Peyer's patch (tissue), 4 donors: Measurements from ENCODE around the gene MTHFSD. TPM values are rescaled to one million over a fixed set of nuclear protein-coding genes. Genes with fewer than 3 reads are reported as not detected.

Experiments
- DNase-seq, 3 donors: peaks; one replicate each; pipeline ENCODE4 v3.0.0-alpha.2; 2017 to 2019
- H3K27ac ChIP-seq, 4 donors: fragments of 200-600 bp; sonication (generic); one replicate each; pipeline ENCODE4 v1.5.1; 2016 to 2019
- H3K27me3 ChIP-seq, 2 donors: fragments of 200-600 bp; sonication (generic); one replicate each; pipeline ENCODE4 v1.5.1; 2019
- H3K36me3 ChIP-seq, 3 donors: fragments of 200-600 bp; sonication (generic); one replicate each; pipeline ENCODE4 v1.5.1; 2016 to 2019
- H3K4me1 ChIP-seq, 4 donors: fragments of 200-600 bp; sonication (generic); one replicate each; pipeline ENCODE4 v1.5.1; 2016 to 2019
- H3K4me3 ChIP-seq, 4 donors: fragments of 200-600 bp; sonication (generic); 1 replicate in 3 of 4; 2 replicates in 1 of 4; pipeline ENCODE4 v1.5.1; 2016 to 2019; ENCODE audit warnings: mild to moderate bottlenecking in 1 of 4
- H3K9me3 ChIP-seq, 4 donors: fragments of 200-600 bp; sonication (generic); one replicate each; pipeline ENCODE4 v1.5.1; 2016 to 2019; ENCODE audit warnings: mild to moderate bottlenecking in 1 of 4
- CTCF ChIP-seq, 6 experiments: fragments of 450-650 bp in 4 of 6; fragments of 200-600 bp in 2 of 6; sonication (generic) in 1 of 6; IDR thresholded peaks; one replicate each; pipeline ENCODE4 v1.5.1; 2017 to 2019; ENCODE audit warnings: antibody characterized with exemption in 6 of 6, mild to moderate bottlenecking in 3 of 6, moderate library complexity in 1 of 6
- POLR2A ChIP-seq, 2 donors: fragments of 450-650 bp; IDR thresholded peaks; one replicate each; pipeline ENCODE4 v1.5.1; 2017; ENCODE audit warnings: antibody characterized with exemption in 2 of 2, mild to moderate bottlenecking in 2 of 2, moderate library complexity in 2 of 2
- total RNA-seq, 4 donors: library from RNA; depleted of rRNA; stranded (reverse); fragments of >200 nt; gene quantifications; one replicate each; pipeline ENCODE4 v1.1.0, GENCODE V29; 2016

The MTHFSD gene
- total RNA-seq, 4 donors from 2014 or later: 18.2 to 35.4 (median 21.9) TPM

- H3K4me1 ChIP-seq: no peaks in the 10 kb centered on the region
- no peak for TF ChIP-seq CTCF (IDR thresholded peaks at IDR 0.05)
- no peak for TF ChIP-seq POLR2A (IDR thresholded peaks at IDR 0.05)
- peaks cover 0 to 72% (median 0%) of the 10 kb centered on the region in 3 donors for H3K36me3 ChIP-seq
- H3K4me3 ChIP-seq: no peak overlapping the region
- H3K27ac ChIP-seq: no peak overlapping the region
- no peaks in the 10 kb centered on the region for H3K9me3 ChIP-seq
- no peak for DNase-seq
- no peaks in the 10 kb centered on the region for H3K27me3 ChIP-seq
Observed at GRCh38 chr16:86547286-86547685, 7.7 kb downstream of the MTHFSD start.

GRCh38 chr16:86546638-86547013, 8.4 kb downstream of the MTHFSD start:
- Histone ChIP-seq H3K36me3 (peaks cover 0 to 71% (median 0%) of the 10 kb centered on the region in 3 donors), H3K4me3 (no peak overlapping the region), H3K4me1 (no peaks in the 10 kb centered on the region), H3K27me3 (no peaks in the 10 kb centered on the region), H3K27ac (no peak overlapping the region), H3K9me3 (no peaks in the 10 kb centered on the region)
- TF ChIP-seq CTCF (IDR thresholded peaks at IDR 0.05): no peak
- TF ChIP-seq POLR2A (IDR thresholded peaks at IDR 0.05): no peak
- no peak for DNase-seq

GRCh38 chr16:86545954-86546637, 8.9 kb downstream of the MTHFSD start:
- DNase-seq: no peak
- Histone ChIP-seq H3K4me3 (no peak overlapping the region), H3K4me1 (no peaks in the 10 kb centered on the region), H3K36me3 (peaks cover 0 to 76% (median 0%) of the 10 kb centered on the region in 3 donors), H3K9me3 (no peaks in the 10 kb centered on the region), H3K27me3 (no peaks in the 10 kb centered on the region), H3K27ac (no peak overlapping the region)
- no peak for TF ChIP-seq CTCF (IDR thresholded peaks at IDR 0.05)
- TF ChIP-seq POLR2A (IDR thresholded peaks at IDR 0.05): no peak

GRCh38 chr16:86545481-86545880, 9.6 kb downstream of the MTHFSD start:
- no peaks in the 10 kb centered on the region for H3K4me1 ChIP-seq
- no peak for DNase-seq
- H3K4me3 ChIP-seq: no peak overlapping the region
- H3K27me3 ChIP-seq: no peaks in the 10 kb centered on the region
- H3K9me3 ChIP-seq: no peaks in the 10 kb centered on the region
- H3K27ac ChIP-seq: no peak overlapping the region
- H3K36me3 ChIP-seq: peaks cover 0 to 79% (median 0%) of the 10 kb centered on the region in 3 donors
- TF ChIP-seq POLR2A (IDR thresholded peaks at IDR 0.05) (no peak), CTCF (IDR thresholded peaks at IDR 0.05) (no peak)

- DNase-seq: no peak
- H3K4me3 ChIP-seq: no peak overlapping the region
- TF ChIP-seq POLR2A (IDR thresholded peaks at IDR 0.05) (no peak), CTCF (IDR thresholded peaks at IDR 0.05) (no peak)
- H3K27ac ChIP-seq: no peak overlapping the region
- no peaks in the 10 kb centered on the region for H3K9me3 ChIP-seq
- H3K4me1 ChIP-seq: no peaks in the 10 kb centered on the region
- peaks cover 0 to 83% (median 0%) of the 10 kb centered on the region in 3 donors for H3K36me3 ChIP-seq
- H3K27me3 ChIP-seq: no peaks in the 10 kb centered on the region
Observed at GRCh38 chr16:86542756-86543750, 12.0 kb downstream of the MTHFSD start.
